ENCODE data around the gene CD72. TPM values are rescaled to one million over a fixed set of nuclear protein-coding genes. Genes with fewer than 3 reads are reported as not detected.
"Not testable (repeated sequence)": the region's sequence is repeated elsewhere in the genome, so short reads cannot be mapped to it uniquely, and the experiment has no call there.

The CD72 gene
- total RNA-seq, 2 experiments from 2014 or later: 13.1 to 15.5 TPM

DNA sequence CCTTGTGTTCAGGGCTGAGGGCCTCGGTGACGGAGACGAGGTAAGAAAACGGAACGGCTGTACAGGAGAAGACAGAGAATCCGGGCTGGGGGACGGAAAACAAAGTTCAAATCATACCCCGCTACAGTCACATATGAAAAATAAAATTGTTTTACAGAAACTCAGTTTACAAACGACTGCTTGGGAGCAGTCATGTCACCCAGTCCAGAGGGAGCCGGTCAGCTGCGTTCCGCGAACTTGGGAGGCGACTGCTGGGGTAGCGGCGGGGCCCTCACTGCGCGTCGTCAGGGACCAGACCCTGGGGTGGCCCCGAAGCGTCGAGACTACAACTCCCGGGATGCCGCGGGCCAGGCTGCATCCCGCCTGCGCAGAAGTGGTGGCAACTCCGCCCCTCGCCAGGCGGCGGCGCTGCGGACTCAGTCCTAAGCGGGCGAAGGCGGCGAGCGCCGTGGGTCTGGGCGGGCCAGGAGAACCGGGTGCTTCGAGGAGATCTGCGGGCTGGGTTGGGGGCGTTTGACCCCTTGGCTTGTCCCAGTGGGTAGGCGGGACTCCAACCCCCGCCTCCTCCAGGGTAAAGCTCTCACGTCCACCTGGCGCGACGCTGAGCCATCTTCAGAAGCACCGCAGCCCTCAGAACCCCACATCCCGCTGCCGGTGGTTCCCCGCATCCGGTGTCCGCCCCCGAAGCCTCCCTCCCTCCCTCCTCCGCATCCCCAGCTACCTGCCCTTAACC lies 28.5 kb upstream of the CD72 start:
- DNase-seq (peak; percentile 94), ATAC-seq (peak; percentile 84)
- Mint-ChIP-seq H3K9me3 (no peaks in the 10 kb centered on the region), H3K27ac (peak overlapping the region; percentile 79), H3K27me3 (no peaks in the 10 kb centered on the region), H3K36me3 (ENCODE audit: low read depth) (peaks cover 35% of the 10 kb centered on the region), H3K4me1 (ENCODE audit: low read depth) (peaks cover 44% of the 10 kb centered on the region), H3K4me3 (peak overlapping the region; percentile 85)
- intact Hi-C loops (cut with micrococcal nuclease): no loop called here
- ChIA-PET POLR2A (interaction anchor here (0.7 to 6.4 kb wide), 13 partner anchors 8 to 85 kb away, joined by 3 to 64 read pairs (median 4); partner anchors contain the start of genes CA9, CCDC107, CD72 and CREB3), CTCF (interaction anchor here (0.6 to 7.7 kb wide), 21 partner anchors 10 to 166 kb away, joined by 3 to 98 read pairs (median 5); partner anchors contain the start of genes ARHGEF39, CCDC107, CD72 and CREB3)
- TF ChIP-seq, protein P1, sequence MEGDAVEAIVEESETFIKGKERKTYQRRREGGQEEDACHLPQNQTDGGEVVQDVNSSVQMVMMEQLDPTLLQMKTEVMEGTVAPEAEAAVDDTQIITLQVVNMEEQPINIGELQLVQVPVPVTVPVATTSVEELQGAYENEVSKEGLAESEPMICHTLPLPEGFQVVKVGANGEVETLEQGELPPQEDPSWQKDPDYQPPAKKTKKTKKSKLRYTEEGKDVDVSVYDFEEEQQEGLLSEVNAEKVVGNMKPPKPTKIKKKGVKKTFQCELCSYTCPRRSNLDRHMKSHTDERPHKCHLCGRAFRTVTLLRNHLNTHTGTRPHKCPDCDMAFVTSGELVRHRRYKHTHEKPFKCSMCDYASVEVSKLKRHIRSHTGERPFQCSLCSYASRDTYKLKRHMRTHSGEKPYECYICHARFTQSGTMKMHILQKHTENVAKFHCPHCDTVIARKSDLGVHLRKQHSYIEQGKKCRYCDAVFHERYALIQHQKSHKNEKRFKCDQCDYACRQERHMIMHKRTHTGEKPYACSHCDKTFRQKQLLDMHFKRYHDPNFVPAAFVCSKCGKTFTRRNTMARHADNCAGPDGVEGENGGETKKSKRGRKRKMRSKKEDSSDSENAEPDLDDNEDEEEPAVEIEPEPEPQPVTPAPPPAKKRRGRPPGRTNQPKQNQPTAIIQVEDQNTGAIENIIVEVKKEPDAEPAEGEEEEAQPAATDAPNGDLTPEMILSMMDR (IDR thresholded peaks at IDR 0.05): peak; percentile 83

DNA sequence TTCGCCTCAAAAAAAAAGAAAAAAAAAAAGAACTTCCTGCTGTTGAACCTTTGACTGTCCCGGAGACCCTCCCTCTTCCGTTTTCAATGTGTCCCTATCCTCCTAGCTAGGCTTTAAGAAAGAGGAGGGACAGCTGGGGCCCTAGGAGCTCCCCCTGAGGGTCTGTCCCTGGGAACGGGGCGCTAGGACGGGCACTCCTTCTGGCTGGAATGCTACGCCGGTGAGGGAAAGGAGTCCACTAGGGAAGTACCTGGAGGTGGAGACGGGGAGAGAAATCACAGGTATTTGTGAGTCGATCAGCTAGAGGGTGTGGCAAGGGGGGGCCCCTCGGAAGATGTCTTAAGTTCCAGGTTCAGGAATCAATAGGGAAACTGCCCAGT lies 27.9 kb upstream of the CD72 start:
- intact Hi-C loops (cut with micrococcal nuclease): no loop called here
- Mint-ChIP-seq H3K4me1 (ENCODE audit: low read depth) (peaks cover 44% of the 10 kb centered on the region), H3K27ac (peak overlapping the region; percentile 79), H3K27me3 (no peaks in the 10 kb centered on the region), H3K36me3 (ENCODE audit: low read depth) (peaks cover 39% of the 10 kb centered on the region), H3K4me3 (peak overlapping the region; percentile 85), H3K9me3 (no peaks in the 10 kb centered on the region)
- no peak for DNase-seq
- ChIA-PET CTCF (interaction anchor here (0.6 to 7.7 kb wide), 13 partner anchors 10 to 102 kb away, joined by 3 to 98 read pairs (median 21); partner anchors contain the start of genes ARHGEF39, CCDC107, CD72 and CREB3), POLR2A (interaction anchor here (0.7 to 6.4 kb wide), 5 partner anchors 11 to 45 kb away, joined by 3 to 64 read pairs (median 8); partner anchors contain the start of genes CCDC107, CD72 and RMRP)
- TF ChIP-seq, protein P1 (IDR thresholded peaks at IDR 0.05): no peak
- no peak for ATAC-seq

DNA sequence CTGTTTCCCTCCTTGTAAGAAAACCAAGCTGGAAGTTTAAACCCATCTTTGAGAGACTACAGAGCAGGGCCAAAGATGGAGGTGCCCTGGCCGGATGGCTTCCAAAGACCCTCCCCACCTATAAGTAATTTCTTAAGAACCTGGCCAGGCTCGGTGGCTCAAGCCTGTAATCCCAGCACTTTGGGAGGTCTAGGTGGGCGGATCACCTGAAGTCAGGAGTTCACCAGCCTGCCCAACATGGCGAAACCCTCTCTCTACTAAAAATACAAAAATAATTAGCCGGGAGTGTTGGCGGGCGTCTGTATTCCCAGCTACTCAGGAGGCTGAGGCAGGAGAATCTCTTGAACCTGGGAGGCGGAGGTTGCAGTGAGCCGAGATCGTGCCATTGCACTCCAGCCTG lies 27.5 kb upstream of the CD72 start:
- DNase-seq; intact Hi-C loops (cut with micrococcal nuclease); ATAC-seq; H3K27me3 Mint-ChIP-seq; H3K9me3 Mint-ChIP-seq: not testable (repeated sequence)
- POLR2A ChIA-PET: interaction anchor here (0.7 to 6.4 kb wide), 6 partner anchors 11 to 45 kb away, joined by 3 to 64 read pairs (median 6); partner anchors contain the start of genes CCDC107, CD72 and RMRP
- H3K4me3 Mint-ChIP-seq: peak overlapping the region; percentile 85
- H3K27ac Mint-ChIP-seq: peak overlapping the region; percentile 79
- peaks cover 45% of the 10 kb centered on the region for H3K4me1 Mint-ChIP-seq (ENCODE audit: low read depth)
- H3K36me3 Mint-ChIP-seq (ENCODE audit: low read depth): peaks cover 43% of the 10 kb centered on the region
- CTCF ChIA-PET: interaction anchor here (1.1 to 7.7 kb wide), 13 partner anchors 9 to 85 kb away, joined by 3 to 98 read pairs (median 21); partner anchors contain the start of genes ARHGEF39, CCDC107, CD72 and CREB3

DNA sequence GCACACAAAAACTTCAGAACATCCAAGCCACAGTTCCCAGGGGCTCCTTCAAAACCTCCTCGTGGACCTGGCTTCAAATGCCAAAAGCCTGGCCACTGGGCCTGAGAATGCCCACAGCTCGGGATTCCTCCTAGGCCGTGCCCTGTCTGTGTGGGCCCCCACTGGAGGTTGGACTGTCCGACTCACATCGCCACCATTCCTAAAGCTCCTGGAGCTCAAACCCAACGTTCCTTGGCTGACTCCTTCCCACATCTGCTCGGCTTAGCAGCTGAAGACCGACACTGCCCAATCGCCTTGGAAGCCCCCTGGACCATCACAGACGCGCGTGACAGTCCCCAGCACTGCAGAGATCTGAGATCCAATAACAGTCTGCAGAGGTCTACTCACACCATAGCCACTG lies 24.8 kb upstream of the CD72 start:
- TF ChIP-seq, protein P1 (IDR thresholded peaks at IDR 0.05): no peak
- peaks cover 58% of the 10 kb centered on the region for H3K4me1 Mint-ChIP-seq (ENCODE audit: low read depth)
- DNase-seq (no peak), ATAC-seq (no peak)
- H3K27ac Mint-ChIP-seq: no peak overlapping the region
- ChIA-PET CTCF (interaction anchor here (1.3 kb wide), 1 partner anchor 32 kb away, joined by 3 read pairs; no protein-coding TSS in a partner anchor), POLR2A (interaction anchor here (0.7 kb wide), 1 partner anchor 35 kb away, joined by 3 read pairs; no protein-coding TSS in a partner anchor)
- H3K36me3 Mint-ChIP-seq (ENCODE audit: low read depth): peaks cover 34% of the 10 kb centered on the region
- H3K27me3 Mint-ChIP-seq: no peaks in the 10 kb centered on the region
- intact Hi-C loops (cut with micrococcal nuclease): no loop called here
- H3K9me3 Mint-ChIP-seq: peaks cover 6% of the 10 kb centered on the region
- H3K4me3 Mint-ChIP-seq: no peak overlapping the region

DNA sequence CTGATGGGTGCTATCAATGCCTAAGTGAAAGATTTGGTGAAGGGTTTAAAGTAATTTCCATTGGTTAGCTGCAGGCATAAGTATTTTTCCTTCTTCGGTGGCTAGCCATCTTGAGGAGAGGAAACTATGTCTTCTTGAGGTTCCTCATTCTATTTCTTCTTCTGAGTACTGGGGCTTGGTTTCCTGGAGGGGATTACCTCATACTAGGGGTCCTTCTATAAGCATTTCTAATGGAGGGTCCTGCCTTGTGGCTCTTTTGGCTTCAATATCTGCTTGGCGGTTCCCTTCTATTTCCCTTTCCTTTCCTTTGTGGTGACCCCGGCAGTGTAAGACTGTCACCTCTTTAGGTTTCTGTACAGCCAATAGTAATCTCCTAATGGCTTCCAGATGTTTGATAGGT lies 23.3 kb upstream of the CD72 start:
- intact Hi-C loops (cut with micrococcal nuclease); DNase-seq: not testable (repeated sequence)
- peaks cover 64% of the 10 kb centered on the region for H3K4me1 Mint-ChIP-seq (ENCODE audit: low read depth)

DNA sequence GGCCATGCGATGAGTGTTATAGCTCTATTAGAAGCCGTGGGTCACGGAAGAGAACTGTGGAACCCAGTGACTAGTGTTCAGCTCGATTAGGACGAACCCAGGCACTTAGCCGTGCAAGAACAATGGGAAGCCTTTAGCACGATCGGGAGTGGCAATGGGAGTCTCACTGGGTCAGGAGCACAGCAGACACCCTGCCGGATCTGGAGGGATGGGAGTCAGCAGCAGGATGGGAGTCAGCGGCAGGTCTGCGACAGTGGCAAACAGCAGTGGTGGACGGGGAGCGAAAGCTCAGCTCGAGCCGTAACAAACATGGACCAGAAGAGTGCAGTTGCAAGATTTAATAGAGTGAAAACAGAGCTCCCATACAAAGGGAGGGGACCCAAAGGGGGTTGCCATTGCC lies 22.2 kb upstream of the CD72 start:
- ATAC-seq; H3K4me3 Mint-ChIP-seq; POLR2A ChIA-PET; intact Hi-C loops (cut with micrococcal nuclease); H3K9me3 Mint-ChIP-seq; DNase-seq; H3K27me3 Mint-ChIP-seq: not testable (repeated sequence)
- H3K27ac Mint-ChIP-seq: peak overlapping the region; percentile 75
- CTCF ChIA-PET: interaction anchor here (1.3 to 3.4 kb wide), 5 partner anchors 9 to 29 kb away, joined by 3 to 15 read pairs (median 13); partner anchors contain the start of genes ARHGEF39, CD72 and SIT1
- peaks cover 72% of the 10 kb centered on the region for H3K4me1 Mint-ChIP-seq (ENCODE audit: low read depth)
- peaks cover 32% of the 10 kb centered on the region for H3K36me3 Mint-ChIP-seq (ENCODE audit: low read depth)

More for the DNA sequence above, 23.3 kb upstream of the CD72 start:
- H3K9me3 Mint-ChIP-seq, H3K27ac Mint-ChIP-seq, H3K4me3 Mint-ChIP-seq, ATAC-seq, POLR2A ChIA-PET, H3K27me3 Mint-ChIP-seq: not testable (repeated sequence)
- H3K36me3 Mint-ChIP-seq (ENCODE audit: low read depth): peaks cover 36% of the 10 kb centered on the region
- CTCF ChIA-PET: interaction anchor here (2.8 kb wide), 1 partner anchor 30 kb away, joined by 15 read pairs; no protein-coding TSS in a partner anchor

All from activated CD8-positive, alpha-beta T cell treated with anti-CD3 and anti-CD28 coated beads for 36 hours (primary cell).